Hippocampal formation (tissue), 2 donors: ENCODE measurements around the gene SMCO1.
"Not testable (repeated sequence)": the region's sequence is repeated elsewhere in the genome, so short reads cannot be mapped to it uniquely, and the experiment has no call there.

Experiments
- DNase-seq, 2 donors: peaks; one replicate each; lab custom pipeline; 2025; lab: John Stamatoyannopoulos, UW

The SMCO1 gene

DNA sequence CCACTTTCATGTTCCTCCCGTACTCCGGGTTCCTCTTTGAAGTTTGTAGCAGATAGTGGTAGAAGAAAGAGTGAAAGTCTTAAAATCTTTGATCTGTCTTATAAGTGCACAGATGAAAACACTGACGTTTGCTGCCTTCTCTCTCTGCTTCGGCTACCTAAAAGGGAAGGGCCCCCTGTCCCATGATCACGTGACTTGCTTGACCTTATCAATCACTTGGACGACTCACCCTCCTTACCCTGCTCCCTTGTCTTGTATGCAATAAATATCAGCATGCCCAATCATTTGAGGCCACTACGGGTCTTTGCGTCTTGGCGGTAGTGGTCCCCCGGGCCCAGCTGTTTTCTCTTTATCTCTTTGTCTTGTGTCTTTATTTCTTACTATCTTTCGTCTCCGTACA lies 6.1 kb upstream of the SMCO1 start:
- DNase-seq, result not testable (repeated sequence)

DNA sequence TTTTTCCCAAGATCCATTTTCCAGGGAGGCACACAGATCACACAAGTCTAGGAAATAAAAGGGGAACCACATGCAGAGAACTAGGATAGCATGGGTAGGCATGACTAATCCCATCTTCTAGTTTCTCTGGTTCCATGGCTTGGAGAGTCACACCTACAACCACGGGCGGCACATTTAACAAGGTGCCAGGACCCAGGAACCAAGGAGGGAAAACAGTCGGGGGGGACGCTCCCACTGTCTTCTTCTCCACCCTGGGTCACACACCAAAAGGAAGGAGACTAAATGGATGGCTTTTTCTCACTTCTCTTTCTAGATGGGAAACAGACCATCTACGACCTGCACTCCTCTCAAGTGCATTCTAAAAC lies 4.6 kb upstream of the SMCO1 start:
- DNase-seq, result no peak

DNA sequence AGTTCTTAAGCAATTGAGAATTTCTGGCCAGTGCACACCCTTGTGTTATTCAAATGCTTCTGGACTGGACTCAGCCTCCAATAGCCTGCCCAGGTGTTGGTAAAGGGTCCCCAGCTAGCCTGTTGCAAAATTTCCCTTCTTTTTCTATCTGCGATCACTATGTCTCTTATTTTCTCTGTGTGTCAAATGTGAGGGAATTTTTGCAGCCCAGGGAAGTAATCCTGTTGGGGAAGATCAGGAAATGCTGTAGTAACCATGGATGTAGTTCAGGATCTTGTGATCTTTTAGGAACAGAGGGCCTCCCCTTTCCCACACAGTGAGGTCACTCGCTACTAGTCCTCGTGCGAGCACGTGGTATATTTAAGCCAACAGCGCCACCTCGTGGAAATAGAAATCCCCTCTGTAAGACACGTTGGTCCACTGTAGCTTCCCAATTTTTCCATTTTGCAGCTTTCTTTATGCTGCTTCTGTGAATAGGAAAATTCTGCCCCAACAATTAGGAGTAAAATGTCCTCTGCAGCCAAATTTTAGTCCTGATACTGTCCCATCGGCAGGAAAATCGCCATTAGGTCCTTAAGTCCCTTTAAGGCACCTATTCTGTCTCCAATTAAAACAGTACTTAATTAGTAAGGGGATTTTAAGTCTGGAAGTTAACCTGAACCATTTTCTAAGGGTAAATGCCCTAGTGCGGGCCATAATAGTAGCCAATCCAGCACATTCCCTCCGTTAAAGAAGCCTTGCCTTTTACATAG lies 4.0 kb upstream of the SMCO1 start:
- no peak for DNase-seq

DNA sequence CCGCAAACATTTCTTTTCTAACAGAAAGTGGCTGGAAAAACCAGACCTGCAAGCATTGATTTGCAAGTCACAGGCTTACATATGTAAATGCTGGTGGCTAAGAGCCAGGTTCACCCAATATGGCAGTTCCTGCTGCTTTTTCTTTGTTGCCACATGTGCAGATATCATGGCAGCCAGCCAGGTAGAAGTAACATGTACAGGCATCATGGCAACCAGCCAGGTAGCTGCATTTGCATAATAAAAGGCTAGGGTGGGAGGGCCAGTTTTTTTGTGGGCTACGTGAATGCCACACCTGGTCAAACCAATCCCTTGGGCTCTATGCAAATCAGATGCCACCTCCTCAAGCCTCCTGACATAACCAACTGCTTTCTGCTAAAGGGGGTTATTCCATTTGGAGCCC lies 2.8 kb upstream of the SMCO1 start:
- no peak for DNase-seq

DNA sequence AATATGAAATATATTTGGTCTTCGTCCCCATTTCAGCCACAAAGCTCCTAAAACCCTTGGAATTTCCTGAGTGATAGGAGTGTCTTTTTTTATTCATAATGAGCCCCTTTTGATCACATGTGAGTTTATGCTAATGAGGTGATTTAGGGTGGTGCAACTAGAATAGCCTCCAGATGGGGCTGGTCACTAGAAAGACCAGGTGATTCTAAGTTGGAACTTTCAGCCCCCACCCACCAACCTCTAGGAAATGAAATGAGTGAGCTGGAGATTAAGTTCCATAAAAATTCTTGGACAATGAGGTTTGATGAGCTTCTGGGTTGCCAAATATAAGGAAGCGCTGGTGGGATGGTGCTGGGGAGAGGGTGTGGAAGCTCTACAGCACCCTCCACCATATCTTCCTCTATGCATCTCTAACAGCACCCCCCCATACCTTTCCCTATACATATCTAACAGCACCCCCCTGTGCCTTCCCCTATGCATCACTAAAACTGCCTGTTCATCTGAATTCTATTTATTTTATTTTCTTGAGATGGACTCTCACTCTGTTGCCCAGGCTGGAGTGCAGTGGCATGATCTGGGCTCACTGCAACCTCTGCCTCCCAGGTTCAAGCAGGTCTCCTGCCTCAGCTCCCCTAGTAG lies 2.1 kb upstream of the SMCO1 start:
- no peak for DNase-seq

DNA sequence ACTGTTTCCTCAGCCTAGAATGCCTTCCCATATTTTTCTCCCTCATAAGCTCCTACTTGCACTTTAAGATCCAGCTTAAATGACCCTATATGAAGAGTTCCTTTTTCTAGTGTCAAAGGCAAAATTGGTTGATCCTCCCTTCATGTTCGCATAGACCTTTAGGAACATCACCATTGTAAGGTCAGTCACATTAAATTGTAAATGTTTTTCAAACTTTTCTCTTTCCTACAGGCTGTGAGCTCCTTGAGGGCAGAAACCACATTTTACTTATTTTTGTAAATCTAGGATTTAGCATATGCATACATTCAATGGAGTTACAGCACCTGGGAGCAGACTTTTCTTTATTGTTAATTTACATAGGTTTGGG lies 813 bp downstream of the SMCO1 start:
- DNase-seq, result no peak

DNA sequence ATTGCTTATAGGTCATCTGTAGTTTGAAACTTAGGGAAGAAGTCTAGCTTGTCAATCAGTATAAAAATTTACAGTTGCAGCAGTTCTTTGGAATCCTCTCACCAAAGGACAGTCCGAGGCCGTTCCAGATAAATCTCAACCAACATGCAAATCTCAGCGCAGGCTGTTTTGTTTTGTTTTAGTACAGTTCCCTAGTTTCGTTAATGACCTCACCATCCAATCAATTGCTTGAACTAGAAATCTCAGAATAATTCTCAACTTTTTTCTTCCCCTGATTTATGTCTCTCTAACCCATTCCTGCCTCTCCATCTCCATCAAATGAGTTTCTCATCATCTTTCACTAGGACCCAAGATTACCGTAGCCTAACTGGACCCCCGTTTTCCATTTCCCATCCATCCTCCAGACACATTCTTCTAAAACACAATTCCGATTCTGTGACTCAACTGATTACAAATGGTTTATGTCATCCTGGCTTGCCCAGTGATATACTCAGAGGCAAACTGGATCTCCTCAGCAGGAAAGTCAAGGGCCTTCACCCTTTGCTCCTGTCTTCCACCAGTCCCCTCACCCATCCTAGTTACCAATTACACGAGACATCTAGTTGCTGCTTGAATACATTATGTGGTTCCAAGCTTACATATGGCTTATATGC lies 1.3 kb downstream of the SMCO1 start:
- no peak for DNase-seq

DNA sequence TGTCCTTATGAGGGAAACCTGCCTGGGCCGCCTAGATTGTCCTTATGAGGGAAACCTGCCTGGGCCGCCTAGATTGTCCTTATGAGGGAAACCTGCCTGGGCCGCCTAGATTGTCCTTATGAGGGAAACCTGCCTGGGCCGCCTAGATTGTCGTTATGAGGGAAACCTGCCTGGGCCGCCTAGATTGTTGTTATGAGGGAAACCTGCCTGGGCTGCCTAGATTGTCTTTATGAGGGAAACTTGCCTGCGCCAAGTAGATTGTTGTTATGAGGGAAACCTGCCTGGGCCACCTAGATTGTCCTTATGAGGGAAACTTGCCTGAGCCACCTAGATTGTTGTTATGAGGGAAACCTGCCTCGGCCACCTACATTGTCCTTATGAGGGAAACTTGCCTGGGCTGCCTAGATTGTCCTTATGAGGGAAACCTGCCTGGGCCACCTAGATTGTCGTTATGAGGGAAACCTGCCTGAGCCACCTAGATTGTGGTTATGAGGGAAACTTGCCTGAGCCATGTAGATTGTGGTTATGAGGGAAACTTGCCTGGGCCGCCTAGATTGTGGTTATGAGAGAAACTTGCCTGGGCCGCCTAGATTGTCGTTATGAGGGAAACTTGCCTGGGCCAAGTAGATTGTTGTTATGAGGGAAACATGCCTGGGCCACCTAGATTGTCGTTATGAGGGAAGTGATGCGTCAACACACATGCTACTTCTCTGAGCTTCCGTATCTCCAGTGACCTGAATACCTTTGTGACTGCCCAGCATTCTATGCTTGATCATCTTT lies 3.3 kb downstream of the SMCO1 start:
- DNase-seq, result not testable (repeated sequence)

DNA sequence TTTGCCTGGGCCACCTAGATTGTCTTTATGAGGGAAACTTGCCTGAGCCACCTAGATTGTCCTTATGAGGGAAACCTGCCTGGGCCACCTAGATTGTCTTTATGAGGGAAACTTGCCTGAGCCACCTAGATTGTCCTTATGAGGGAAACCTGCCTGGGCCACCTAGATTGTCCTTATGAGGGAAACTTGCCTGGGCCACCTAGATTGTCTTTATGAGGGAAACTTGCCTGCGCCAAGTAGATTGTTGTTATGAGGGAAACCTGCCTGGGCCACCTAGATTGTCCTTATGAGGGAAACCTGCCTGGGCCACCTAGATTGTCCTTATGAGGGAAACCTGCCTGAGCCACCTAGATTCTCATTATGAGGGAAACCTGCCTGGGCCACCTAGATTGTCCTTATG lies 4.0 kb downstream of the SMCO1 start:
- DNase-seq, result not testable (repeated sequence)

DNA sequence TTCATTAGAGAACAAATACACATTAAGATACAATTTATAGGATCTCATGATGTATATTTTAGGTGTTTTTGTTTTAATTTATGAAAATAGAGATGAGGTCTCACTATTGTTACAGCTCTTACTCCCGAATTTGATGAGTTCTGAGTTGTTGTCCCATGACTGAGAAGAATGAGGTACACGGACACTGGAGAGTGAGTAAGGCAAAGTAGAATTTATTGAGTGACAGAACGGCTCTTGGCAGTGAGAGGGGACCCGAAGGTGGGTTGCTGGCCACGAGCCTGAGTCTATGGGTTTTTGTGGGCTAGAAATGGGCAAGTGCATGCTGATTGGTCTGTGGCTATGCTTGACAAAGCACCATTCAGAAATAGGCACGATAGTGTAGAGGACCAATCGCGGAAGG lies 8.5 kb downstream of the SMCO1 start:
- DNase-seq, result no peak

DNA sequence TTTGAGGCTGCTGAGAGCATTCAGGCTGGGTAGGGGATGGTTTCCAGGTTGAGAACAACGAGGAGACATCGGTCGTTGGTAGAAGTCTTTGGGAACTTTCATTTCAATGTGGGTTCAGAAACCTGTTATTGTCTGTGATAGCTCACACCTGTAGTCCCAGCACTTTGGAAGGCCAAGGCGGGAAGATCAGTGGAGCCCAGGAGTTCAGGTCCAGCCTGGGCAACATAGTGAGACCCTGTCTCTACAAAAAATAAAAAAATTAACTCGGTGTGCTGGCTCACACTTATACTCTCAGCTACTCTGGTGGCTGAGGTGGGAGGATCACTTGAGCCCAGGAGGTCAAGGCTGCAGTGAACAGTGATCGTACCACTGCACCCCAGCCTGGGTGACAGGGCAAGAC lies 10.6 kb downstream of the SMCO1 start:
- no peak for DNase-seq

DNA sequence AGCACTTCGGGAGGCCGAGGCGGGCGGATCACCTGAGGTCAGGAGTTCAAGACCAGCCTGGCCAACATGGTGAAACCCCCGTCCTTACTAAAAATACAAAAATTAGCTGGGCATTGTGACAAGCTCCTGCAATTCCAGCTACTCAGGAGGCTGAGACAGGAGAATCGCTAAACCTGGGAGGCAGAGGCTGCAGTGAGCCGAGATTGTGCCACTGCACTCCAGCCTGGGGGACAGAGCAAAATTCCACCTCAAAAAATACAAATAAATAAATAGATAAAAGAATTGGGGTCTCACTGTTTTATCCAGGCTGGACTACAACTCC lies 11.1 kb downstream of the SMCO1 start:
- not testable (repeated sequence) for DNase-seq

DNA sequence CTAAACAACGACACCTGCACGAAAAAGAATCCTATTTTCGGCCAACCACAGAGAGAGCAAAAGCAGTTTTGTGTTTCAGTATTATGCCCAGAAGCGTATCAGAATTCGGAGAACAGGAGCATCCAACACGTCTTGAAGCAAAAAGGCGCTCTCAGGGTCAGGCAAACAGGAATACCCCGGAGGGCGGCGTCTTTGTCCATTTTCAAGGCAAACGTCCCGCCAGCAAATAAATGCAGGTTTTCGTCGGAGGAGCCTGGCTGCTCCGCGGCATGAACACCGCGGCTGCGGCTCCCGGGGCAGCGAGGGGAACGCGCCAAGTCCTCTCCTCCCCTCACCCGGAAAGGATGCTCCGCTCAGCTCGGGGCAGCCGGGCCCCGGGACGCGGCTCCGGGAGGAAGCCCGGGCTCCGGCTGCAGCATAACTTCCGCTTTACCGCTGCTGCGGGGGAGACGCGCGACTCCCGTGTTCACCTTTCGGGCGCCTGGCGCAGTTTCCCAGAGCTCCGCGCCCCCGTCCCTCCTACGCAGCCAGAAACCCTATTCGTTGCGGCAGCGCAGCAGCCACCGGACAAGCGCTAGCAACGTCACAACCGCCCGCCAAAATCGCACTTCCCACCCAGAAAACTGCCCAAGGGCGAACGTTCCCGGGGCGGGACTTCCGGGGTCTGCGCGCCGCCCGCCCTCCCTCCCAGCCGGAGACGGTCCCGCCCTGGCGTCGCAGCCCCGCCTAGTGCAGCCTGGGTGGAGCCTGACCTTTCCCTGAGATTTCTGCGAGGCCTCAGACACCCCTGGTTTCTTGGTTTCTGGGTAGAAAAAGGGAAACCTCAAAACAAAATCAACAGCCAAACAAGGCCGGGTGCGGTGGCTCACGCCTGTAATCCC lies 11.7 kb downstream of the SMCO1 start, which contains the start of gene RNF168:
Gene RNF168 (minus strand): TSS at position 573 of the 881 bp plus-strand sequence. CDS start 595 bp downstream, outside the sequence.
- DNase-seq, result peak; percentile 91 to 93

DNA sequence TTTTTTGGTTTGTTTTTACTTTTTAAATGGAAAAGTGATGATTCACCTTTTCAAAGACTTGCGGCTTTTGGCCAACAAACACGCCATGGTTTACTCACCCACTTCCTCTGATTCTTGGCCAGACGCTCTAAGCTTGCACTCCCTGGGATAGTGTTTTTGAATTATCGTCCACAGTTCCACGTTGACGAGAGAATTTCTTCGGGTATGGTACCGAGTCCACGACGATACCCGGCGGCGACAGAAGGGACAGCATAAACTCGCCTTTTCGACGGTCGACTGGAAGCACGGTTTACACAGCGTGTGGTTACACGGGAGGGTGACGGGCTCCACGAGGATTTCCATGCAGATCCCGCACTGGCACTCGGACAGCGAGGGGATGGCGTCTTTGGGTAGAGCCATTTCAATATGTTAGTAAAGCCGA lies 12.4 kb downstream of the SMCO1 start:
- peak; percentile 11 to 45 for DNase-seq

DNA sequence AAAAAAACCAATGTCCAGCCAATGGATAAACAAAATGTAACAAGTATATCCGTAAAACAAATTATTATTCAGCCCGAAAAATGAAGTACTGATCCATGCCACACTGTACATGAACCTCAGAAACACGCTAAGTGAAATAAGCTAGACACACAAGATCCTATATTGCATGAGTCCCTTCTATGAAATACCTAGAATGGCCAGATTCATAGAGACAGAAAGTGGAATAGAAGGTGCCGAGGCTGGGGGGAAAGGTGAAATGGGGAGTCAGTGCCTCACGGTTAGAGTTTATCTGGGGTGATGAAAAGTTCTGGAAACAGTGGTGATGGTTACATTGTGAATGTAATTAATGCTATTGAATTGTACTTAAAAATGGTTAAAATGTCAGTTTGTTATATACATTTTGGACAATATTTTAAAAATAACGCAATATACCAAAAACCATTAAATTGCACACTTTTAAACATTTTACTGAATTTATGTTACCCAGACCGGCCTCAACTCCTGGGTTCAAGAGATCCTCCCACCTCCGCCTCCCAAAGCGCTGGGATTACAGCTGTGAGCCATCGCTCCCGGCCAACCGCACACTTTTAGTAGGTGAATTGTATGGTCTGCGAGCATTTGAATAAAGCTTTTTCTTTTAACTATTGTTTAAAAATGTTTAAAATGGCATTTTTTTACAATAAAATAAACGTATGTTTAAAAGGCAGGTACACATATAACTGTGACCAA lies 13.7 kb downstream of the SMCO1 start:
- DNase-seq, result no peak

DNA sequence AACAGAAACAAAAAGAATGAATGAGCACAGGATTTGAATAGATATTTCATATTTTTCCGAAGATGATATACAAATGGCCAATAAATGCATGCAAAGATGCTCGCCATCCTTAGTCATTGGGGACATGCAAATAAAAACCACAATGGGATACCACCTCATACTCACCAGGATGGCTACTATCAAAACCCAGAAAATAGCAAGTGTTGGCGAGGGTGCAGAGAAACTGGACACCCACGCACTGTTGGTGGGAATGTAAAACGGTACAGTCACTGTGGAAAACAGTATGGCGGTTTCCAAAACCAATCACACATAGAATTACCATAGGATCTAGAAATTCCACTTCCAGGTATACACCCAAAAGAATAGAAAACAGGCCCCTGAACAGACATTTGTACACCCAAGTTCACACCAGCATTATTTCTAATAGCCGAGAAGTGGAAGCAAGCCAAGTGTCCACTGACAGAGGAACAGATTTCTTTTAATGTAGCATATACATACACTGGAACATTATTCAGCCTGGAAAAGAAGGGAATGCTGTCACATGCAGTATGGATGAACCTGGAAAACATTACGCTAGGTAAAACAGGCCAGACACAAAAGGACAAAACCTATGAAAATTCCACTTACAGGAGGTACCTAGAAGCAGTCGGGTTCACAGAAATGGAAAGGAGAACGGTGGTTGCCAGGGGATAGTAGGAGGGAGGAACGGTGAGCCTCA lies 15.2 kb downstream of the SMCO1 start:
- no peak for DNase-seq

DNA sequence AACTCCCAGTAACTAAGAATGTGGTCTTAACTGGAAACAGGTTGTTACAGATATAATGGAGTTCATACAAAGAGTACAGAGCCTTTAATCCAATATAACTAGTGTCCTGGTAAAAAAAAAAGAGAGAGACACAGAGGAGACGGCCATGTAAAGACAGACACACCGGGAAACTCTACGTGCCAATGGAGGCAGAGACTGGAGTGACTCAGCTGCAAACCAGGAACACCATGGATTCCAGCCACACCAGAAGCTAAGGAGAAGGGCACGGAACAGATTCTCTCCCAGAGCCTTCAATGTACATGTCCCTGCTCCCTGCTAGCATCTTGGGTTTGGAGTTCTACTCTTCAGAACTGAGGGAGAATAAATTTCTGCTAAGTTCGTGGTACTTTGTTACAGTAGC lies 16.1 kb downstream of the SMCO1 start:
- no peak for DNase-seq

DNA sequence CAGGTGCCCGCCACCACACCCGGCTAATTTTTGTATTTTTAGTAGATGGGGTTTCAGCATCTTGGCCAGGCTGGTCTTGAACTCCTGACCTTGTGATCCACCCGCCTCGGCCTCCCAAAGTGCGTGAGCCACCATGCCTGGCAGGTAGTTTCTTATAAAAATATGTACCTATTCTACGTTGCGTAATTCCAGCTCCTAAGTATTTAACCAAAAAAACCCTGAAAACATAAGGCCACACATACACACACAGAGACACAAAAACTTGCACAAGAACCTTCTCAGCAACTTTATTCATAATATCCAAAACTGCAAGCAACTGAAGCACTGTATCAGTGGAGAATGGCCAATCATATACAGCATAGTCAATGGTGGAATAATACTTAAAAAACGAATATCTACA lies 16.8 kb downstream of the SMCO1 start:
- DNase-seq, result no peak

DNA sequence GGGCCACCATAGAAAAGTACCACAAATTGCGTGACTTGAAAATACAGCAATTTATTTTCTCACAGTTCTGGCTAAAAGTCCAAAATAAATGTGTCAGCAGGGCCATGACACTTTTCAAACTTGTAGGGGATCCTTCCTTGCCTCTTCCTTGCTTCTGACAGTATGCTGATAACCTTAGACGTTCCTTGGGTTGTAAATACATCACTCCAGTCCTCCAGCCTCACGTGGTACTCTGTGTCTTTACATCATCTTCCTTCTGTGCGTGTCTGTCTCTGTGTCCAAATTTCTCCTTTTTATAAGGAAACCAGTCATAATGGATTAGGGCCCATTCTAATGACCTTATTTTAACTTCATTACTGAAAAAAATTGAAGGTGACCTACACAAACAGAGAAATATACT lies 19.0 kb downstream of the SMCO1 start:
- no peak for DNase-seq

DNA sequence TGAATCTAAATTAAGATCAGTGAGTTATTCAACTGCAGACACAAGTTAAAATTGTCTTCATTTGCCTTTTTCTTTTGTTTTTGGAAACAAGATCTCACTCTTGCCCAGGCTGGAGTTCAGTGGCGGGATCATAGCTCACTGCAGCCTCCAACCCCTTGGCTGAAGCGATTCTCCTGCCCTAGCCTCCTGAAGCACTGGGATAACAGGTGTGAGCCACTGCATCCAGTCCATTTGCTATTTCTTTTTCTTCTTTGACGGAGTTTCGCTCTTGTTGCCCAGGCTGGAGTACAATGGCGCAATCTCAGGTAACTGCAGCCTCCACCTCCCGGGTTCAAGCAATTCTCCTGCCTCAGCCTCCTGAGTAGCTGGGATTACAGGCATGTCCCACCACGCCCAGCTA lies 21.9 kb downstream of the SMCO1 start:
- no peak for DNase-seq
